Neural crest cell (in vitro differentiated cells): ENCODE data around the gene CTDSPL. TPM values are rescaled to one million over a fixed set of nuclear protein-coding genes. Genes with fewer than 3 reads are reported as not detected.

Experiments used
- DNase-seq: peaks from one replicate; pipeline ENCODE4 v3.0.0; 2021; ENCODE audit warnings: low read depth, mixed read lengths, low spot score
- H3K27ac Mint-ChIP-seq: one replicate; pipeline ENCODE4 v1.8.0; 2021; ENCODE audit warnings: mild to moderate bottlenecking, mixed read lengths; ENCODE audit not compliant: unreplicated experiment
- H3K27me3 Mint-ChIP-seq: 2 replicates; pipeline ENCODE4 v1.8.0; 2021; ENCODE audit warnings: low read depth, mild to moderate bottlenecking, mixed read lengths
- H3K36me3 Mint-ChIP-seq: 2 replicates; pipeline ENCODE4 v1.8.0; 2021; ENCODE audit warnings: low read depth, mild to moderate bottlenecking, mixed read lengths
- H3K4me1 Mint-ChIP-seq: 2 replicates; pipeline ENCODE4 v1.8.0; 2021; ENCODE audit warnings: mixed read lengths
- H3K4me3 Mint-ChIP-seq: one replicate; pipeline ENCODE4 v1.8.0; 2021; ENCODE audit warnings: mild to moderate bottlenecking, mixed read lengths
- H3K9me3 Mint-ChIP-seq: 2 replicates; pipeline ENCODE4 v1.8.0; 2021; ENCODE audit warnings: mixed read lengths
- total RNA-seq: library from RNA; stranded (reverse); gene quantifications from 2 replicates; pipeline ENCODE4 v1.2.1, GENCODE V29; 2021
- TF ChIP-seq, protein P1 (sequence below): fragments of 200-600 bp; sonication (generic); conservative IDR thresholded peaks from 2 replicates; pipeline ENCODE4 v1.5.0; 2021; ENCODE audit warnings: antibody characterized with exemption, mild to moderate bottlenecking

CTDSPL gene
- total RNA-seq, 1 donor from 2014 or later: 42.2 TPM

DNA sequence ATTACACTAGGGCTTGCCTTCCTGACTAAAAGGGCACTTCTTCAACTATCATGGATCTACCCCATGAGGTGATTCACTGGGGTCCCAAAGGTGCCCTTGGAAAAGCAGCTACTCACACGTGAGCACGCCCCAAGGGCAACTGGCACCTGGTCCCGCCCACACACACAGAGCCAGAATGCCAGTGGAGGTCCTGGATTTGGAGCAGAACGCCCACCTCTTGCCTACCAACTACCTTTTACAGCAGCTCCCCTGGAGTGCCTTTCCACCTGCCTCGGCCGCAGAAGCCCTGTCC lies 1.8 kb upstream of the CTDSPL start:
- peak overlapping the region; percentile 92 for H3K4me3 Mint-ChIP-seq
- peaks cover 4% of the 10 kb centered on the region for H3K36me3 Mint-ChIP-seq
- no peaks in the 10 kb centered on the region for H3K27me3 Mint-ChIP-seq
- H3K4me1 Mint-ChIP-seq: peaks cover 45% of the 10 kb centered on the region
- TF ChIP-seq, protein P1, sequence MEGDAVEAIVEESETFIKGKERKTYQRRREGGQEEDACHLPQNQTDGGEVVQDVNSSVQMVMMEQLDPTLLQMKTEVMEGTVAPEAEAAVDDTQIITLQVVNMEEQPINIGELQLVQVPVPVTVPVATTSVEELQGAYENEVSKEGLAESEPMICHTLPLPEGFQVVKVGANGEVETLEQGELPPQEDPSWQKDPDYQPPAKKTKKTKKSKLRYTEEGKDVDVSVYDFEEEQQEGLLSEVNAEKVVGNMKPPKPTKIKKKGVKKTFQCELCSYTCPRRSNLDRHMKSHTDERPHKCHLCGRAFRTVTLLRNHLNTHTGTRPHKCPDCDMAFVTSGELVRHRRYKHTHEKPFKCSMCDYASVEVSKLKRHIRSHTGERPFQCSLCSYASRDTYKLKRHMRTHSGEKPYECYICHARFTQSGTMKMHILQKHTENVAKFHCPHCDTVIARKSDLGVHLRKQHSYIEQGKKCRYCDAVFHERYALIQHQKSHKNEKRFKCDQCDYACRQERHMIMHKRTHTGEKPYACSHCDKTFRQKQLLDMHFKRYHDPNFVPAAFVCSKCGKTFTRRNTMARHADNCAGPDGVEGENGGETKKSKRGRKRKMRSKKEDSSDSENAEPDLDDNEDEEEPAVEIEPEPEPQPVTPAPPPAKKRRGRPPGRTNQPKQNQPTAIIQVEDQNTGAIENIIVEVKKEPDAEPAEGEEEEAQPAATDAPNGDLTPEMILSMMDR: no peak
- H3K27ac Mint-ChIP-seq: no peak overlapping the region
- no peaks in the 10 kb centered on the region for H3K9me3 Mint-ChIP-seq
- DNase-seq: no peak

DNA sequence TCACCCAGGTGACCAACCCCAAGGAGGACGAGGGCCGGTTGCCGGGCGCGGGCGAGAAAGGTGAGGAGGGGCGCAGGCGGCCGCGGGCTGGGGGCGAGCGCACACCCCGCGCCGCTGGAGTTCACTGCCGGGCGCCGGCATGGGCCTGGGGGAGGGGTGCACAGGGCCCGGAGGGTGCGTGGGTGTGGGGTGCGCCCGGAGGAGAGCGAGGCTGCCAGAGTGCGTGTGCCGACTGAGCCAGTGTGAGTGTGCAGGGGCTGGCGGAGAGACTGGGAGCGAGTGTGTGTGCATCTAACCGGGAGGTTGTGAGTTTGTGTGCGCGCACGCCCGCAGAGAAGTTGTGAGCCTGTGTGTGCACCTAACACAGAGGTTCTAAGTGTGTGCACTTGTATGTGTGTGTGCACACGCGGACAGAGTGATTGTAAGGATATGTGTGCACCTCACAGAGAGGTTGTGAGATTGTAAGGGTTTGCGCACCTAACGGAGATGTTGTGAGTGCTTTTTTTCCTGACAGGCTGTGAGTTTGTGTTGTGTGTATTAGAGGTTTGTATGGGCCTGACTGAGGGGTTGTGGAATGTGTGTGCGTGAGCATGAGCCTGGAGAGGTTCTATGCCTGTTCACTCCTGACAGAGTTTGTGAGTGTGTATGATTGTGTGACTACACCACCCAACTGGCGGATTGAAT lies 681 bp downstream of the CTDSPL start:
- H3K27me3 Mint-ChIP-seq: no peaks in the 10 kb centered on the region
- H3K36me3 Mint-ChIP-seq: peaks cover 3% of the 10 kb centered on the region
- no peak for DNase-seq
- peak overlapping the region; percentile 96 for H3K27ac Mint-ChIP-seq
- H3K4me1 Mint-ChIP-seq: peaks cover 43% of the 10 kb centered on the region
- peak overlapping the region; percentile 95 for H3K4me3 Mint-ChIP-seq
- H3K9me3 Mint-ChIP-seq: no peaks in the 10 kb centered on the region
- TF ChIP-seq, protein P1: no peak

- Mint-ChIP-seq H3K36me3 (peaks cover 3% of the 10 kb centered on the region), H3K27me3 (no peaks in the 10 kb centered on the region), H3K27ac (peak overlapping the region; percentile 90), H3K4me3 (peak overlapping the region; percentile 95), H3K9me3 (no peaks in the 10 kb centered on the region), H3K4me1 (peaks cover 43% of the 10 kb centered on the region)
- TF ChIP-seq, protein P1: no peak
- no peak for DNase-seq
These were observed 1.5 kb downstream of the CTDSPL start for GRCh38 chr3:37862903-37863815.

DNA sequence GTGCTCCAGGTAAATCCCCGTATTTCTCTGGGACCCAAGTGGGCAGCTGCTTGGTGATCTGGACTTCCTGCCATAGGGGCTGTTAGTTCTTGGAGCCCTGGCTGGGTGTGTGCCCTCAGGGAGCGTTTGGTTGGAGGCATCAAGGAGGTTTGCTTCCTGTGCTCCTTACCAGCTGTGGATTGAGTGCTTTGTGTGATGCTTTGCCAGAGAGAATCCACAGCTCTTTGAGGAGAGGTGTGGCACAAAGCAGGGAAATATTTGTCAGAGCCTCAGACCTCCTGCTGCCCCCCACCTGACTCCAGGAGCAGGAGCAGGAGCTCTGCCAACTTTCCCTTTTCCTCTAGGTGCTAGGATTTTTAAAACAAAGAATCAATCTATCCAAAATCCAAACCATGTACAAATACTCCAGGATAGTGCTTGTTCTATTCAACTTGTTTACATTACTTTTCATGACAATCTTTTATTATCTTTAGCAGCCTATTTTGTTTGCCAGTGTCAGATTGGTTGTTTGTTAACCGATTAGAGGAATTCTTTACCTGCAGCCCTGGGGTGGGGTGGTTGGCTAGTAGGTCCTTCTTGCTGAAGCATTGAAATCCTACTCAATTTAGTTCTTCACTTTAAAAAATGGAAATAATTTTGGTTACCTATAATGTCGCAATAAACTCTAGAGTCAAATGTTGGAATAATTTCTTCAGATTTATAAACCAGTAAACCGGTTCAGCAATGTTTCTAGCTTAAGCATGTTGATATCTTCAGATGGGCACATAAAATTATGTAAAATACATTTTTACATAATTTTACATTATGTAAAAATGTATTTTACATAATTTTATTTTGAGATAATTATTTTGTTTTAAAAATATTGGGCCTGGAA lies 2.5 kb downstream of the CTDSPL start:
- Mint-ChIP-seq H3K4me3 (peak overlapping the region; percentile 95), H3K27me3 (no peaks in the 10 kb centered on the region), H3K27ac (no peak overlapping the region), H3K36me3 (peaks cover 8% of the 10 kb centered on the region), H3K4me1 (peaks cover 39% of the 10 kb centered on the region), H3K9me3 (peaks cover 4% of the 10 kb centered on the region)
- TF ChIP-seq, protein P1: no peak
- no peak for DNase-seq

GRCh38 chr3:37864904-37865303 lies 3.2 kb downstream of the CTDSPL start:
- H3K27me3 Mint-ChIP-seq: no peaks in the 10 kb centered on the region
- H3K4me1 Mint-ChIP-seq: peaks cover 35% of the 10 kb centered on the region
- DNase-seq: no peak
- peak overlapping the region; percentile 24 for H3K4me3 Mint-ChIP-seq
- H3K9me3 Mint-ChIP-seq: peaks cover 9% of the 10 kb centered on the region
- no peak overlapping the region for H3K27ac Mint-ChIP-seq
- TF ChIP-seq, protein P1: no peak
- peaks cover 10% of the 10 kb centered on the region for H3K36me3 Mint-ChIP-seq
